GM12878 (cell line): ENCODE results near the gene FSTL4. TPM values are rescaled to one million over a fixed set of nuclear protein-coding genes. Genes with fewer than 3 reads are reported as not detected.
"Not testable (repeated sequence)": the region's sequence is repeated elsewhere in the genome, so short reads cannot be mapped to it uniquely, and the experiment has no call there.

Source experiments
- ATAC-seq: fragments of 200-7000 bp; cut with Tn5 transposase; 3 replicates; pipeline ENCODE4 v1.9.1; 2020; ENCODE audit warnings: mild to moderate bottlenecking, moderate library complexity
- BruUV-seq: library from RNA; stranded (reverse); fragments of 400-500 nt; replicated peaks from 2 replicates; lab custom pipeline; 2021; lab: Mats Ljungman, UMichigan
- CTCF ChIA-PET: fragments of 300-600 bp; sonication (Branson Sonifier 250); formaldehyde crosslinking; extraction: SDS; loops from one replicate; lab custom pipeline; 2021; ENCODE audit warnings: inconsistent platforms; lab: Yijun Ruan, JAX
- POLR2A ChIA-PET: fragments of 350-600 bp; formaldehyde crosslinking; extraction: SDS; loops from one replicate; lab custom pipeline; 2021; ENCODE audit warnings: inconsistent platforms; lab: Charles Lee
- RAD21 ChIA-PET: fragments of 300-600 bp; sonication (Branson Sonifier 250); formaldehyde crosslinking; loops from one replicate; lab custom pipeline; 2023; ENCODE audit warnings: antibody characterized with exemption; ENCODE audit not compliant: unreplicated experiment; lab: Charles Lee
- SMC1A ChIA-PET: fragments of 300-600 bp; sonication (Branson Sonifier 250); formaldehyde crosslinking; loops from one replicate; lab custom pipeline; 2023; ENCODE audit not compliant: unreplicated experiment, uncharacterized antibody; lab: Charles Lee
- DNase-seq: peaks from one replicate; pipeline ENCODE4 v3.0.0-alpha.2; 2011; ENCODE audit warnings: low read depth, low spot score
- FAIRE-seq: peaks from 3 replicates; lab custom pipeline; 2011; peaks lifted over from hg19 to GRCh38; lab: Jason Lieb, UNC
- H2AFZ ChIP-seq: 2 replicates; pipeline ENCODE4 v1.6.0; 2011; ENCODE audit warnings: low read depth, low read length, control low read depth; ENCODE audit not compliant: control insufficient read depth
- H3K27ac ChIP-seq: 2 replicates; pipeline ENCODE4 v1.5.1; 2011; ENCODE audit warnings: control low read depth; ENCODE audit not compliant: control insufficient read depth, insufficient read depth
- H3K27me3 ChIP-seq, 2 experiments: replicated peaks in 1 of 2; 2 replicates each; pipeline versions ENCODE4 v1.6.0 to v1.6.1; 2011; ENCODE audit warnings: low read length in 1 of 2; ENCODE audit not compliant: control insufficient read depth in 2 of 2, insufficient read depth in 2 of 2
- H3K36me3 ChIP-seq, 2 experiments: 2 replicates each; pipeline ENCODE4 v1.5.1; 2011; ENCODE audit warnings: low read length in 1 of 2; ENCODE audit not compliant: control insufficient read depth in 2 of 2, insufficient read depth in 2 of 2
- H3K4me1 ChIP-seq: 2 replicates; pipeline ENCODE4 v1.6.1; 2011; ENCODE audit warnings: mild to moderate bottlenecking, low read length, moderate library complexity, mixed read lengths; ENCODE audit not compliant: control insufficient read depth, insufficient read depth
- H3K4me2 ChIP-seq: 2 replicates; pipeline ENCODE4 v1.6.0; 2011; ENCODE audit warnings: control low read depth; ENCODE audit not compliant: control insufficient read depth, insufficient read depth
- H3K4me3 ChIP-seq: fragments of 200-600 bp; sonication (generic); 2 replicates; pipeline ENCODE4 v1.5.1; 2016
- H3K79me2 ChIP-seq: 2 replicates; pipeline ENCODE4 v1.6.0; 2011; ENCODE audit warnings: low read length; ENCODE audit not compliant: control insufficient read depth, insufficient read depth
- H3K9ac ChIP-seq: 2 replicates; pipeline ENCODE4 v1.8.0; 2011; ENCODE audit warnings: low read length, control low read depth, mixed read lengths; ENCODE audit not compliant: control insufficient read depth, insufficient read depth
- H3K9me3 ChIP-seq: replicated peaks from 3 replicates; pipeline ENCODE4 v1.5.1; 2011; ENCODE audit warnings: mild to moderate bottlenecking, low read length; ENCODE audit not compliant: control insufficient read depth, insufficient read depth
- H4K20me1 ChIP-seq: 2 replicates; pipeline ENCODE4 v1.6.0; 2011; ENCODE audit not compliant: control insufficient read depth, insufficient read depth
- EP300 ChIP-seq, 2 experiments: fragments of 150-350 bp in 1 of 2; IDR thresholded peaks; 2 replicates each; pipeline ENCODE4 v1.6.1; 2011 to 2012; ENCODE audit warnings: low read depth in 2 of 2, low read length in 2 of 2, borderline replicate concordance in 1 of 2, improper control_type of control experiment in 1 of 2, inconsistent platforms in 1 of 2; ENCODE audit not compliant: control insufficient read depth in 1 of 2
- HCFC1 ChIP-seq: fragments of 150-350 bp; IDR thresholded peaks from 2 replicates; pipeline ENCODE4 v1.6.1; 2014; ENCODE audit warnings: low read length
- KDM1A ChIP-seq: fragments of 200-600 bp; sonication (generic); IDR thresholded peaks from 2 replicates; pipeline ENCODE4 v1.6.1; 2016; ENCODE audit warnings: borderline replicate concordance
- NRF1 ChIP-seq: conservative IDR thresholded peaks from 2 replicates; pipeline ENCODE4 v1.6.1; 2011; ENCODE audit warnings: mild to moderate bottlenecking, low read depth, low read length, improper control_type of control experiment
- RFX5 ChIP-seq: IDR thresholded peaks from 2 replicates; pipeline ENCODE4 v1.6.1; 2011; ENCODE audit warnings: low read depth, low read length, improper control_type of control experiment
- SP1 ChIP-seq: IDR thresholded peaks from one replicate; pipeline ENCODE4 v1.6.1; 2011; ENCODE audit warnings: low read depth, low read length
- SREBF1 ChIP-seq: IDR thresholded peaks from 2 replicates; pipeline ENCODE4 v1.6.1; 2012; ENCODE audit warnings: mild to moderate bottlenecking, low read length
- ZNF274 ChIP-seq: IDR thresholded peaks from one replicate; pipeline ENCODE4 v1.8.0; 2011; ENCODE audit not compliant: insufficient read length, insufficient read depth
- WGBS: methylation state at CpG from one replicate; pipeline ENCODE4 v1.1.6; 2016; ENCODE audit warnings: low lambda C conversion rate; ENCODE audit not compliant: insufficient replicate concordance, insufficient coverage; ENCODE audit errors: missing lambda C conversion rate; 5-methylcytosine and 5-hydroxymethylcytosine counted together
- in situ Hi-C: fragments of 300-500 bp; cut with MboI; formaldehyde crosslinking; loops from 9 replicates; pipeline ENCODE4 v1.14.3; 2018; ENCODE audit warnings: mixed read lengths
- intact Hi-C: fragments of 100-400 bp; cut with micrococcal nuclease; formaldehyde crosslinking; loops from one replicate; pipeline ENCODE4 v1.14.2; 2022; ENCODE audit not compliant: unreplicated experiment
- polyA plus RNA-seq, 11 experiments: library from polyadenylated mRNA; depleted of rRNA in 4 of 11; unstranded in 6 of 11; stranded (reverse) in 5 of 11; fragments of >200 nt; fragmentation: Nextera tagmentation in 4 of 11; fragmentation: Illumina TruSeq in 1 of 11; extraction: Ambion mirVana in 4 of 11; extraction: Trizol in 1 of 11; gene quantifications; 1 replicate in 1 of 11; 2 replicates in 10 of 11; pipeline versions ENCODE4 v1.2.1 to v1.2.3, GENCODE V29; 2011 to 2016; ENCODE audit warnings: inconsistent platforms in 2 of 11, missing spikeins in 2 of 11, low read depth in 1 of 11
- total RNA-seq, 4 experiments: library from RNA; depleted of rRNA in 3 of 4; stranded (reverse); fragments of >200 nt in 3 of 4; fragmentation: Illumina TruSeq in 1 of 4; extraction: Trizol in 1 of 4; gene quantifications; 2 replicates each; pipeline versions ENCODE4 v1.2.1 to v1.2.3, GENCODE V29; 2013 to 2021
- TF ChIP-seq, protein P1 (sequence below): fragments of 450-650 bp; IDR thresholded peaks from 2 replicates; pipeline ENCODE4 v1.6.1; 2017; ENCODE audit warnings: antibody characterized with exemption, mild to moderate bottlenecking, moderate library complexity

The FSTL4 gene
- total and polyA plus RNA-seq, 10 of the 15 experiments (the other 5 are each of a cell fraction or from before 2014, with no cell fraction given), result 0.01 to 0.79 (median 0.21) TPM; not detected in 6

- RAD21 ChIA-PET, result no interaction called here
- intact Hi-C loops, result no loop called here
Observed at GRCh38 chr5:133538718-133539117, 73.6 kb downstream of the FSTL4 start.

GRCh38 chr5:133535241-133535929, 77.0 kb downstream of the FSTL4 start:
- WGBS, result 52% methylated on average over 13 of the region's 13 CpGs
- H3K27ac ChIP-seq, H3K9ac ChIP-seq, DNase-seq, ATAC-seq, H3K4me3 ChIP-seq, H3K79me2 ChIP-seq, H2AFZ ChIP-seq, H3K36me3 ChIP-seq, FAIRE-seq, BruUV-seq, H3K27me3 ChIP-seq, H3K4me1 ChIP-seq, H4K20me1 ChIP-seq, H3K4me2 ChIP-seq, POLR2A ChIA-PET, in situ Hi-C loops, H3K9me3 ChIP-seq, intact Hi-C loops: not testable (repeated sequence)
- ChIA-PET SMC1A (interaction anchor here (1.6 kb wide), 1 partner anchor 53 kb away, joined by 3 read pairs; no protein-coding TSS in a partner anchor), CTCF (interaction anchor here (0.7 kb wide), 1 partner anchor 16 kb away, joined by 3 read pairs; no protein-coding TSS in a partner anchor), RAD21 (interaction anchor here (0.6 kb wide), 1 partner anchor 125 kb away, joined by 3 read pairs; no protein-coding TSS in a partner anchor)

More at GRCh38 chr5:133538718-133539117, 73.6 kb downstream of the FSTL4 start:
- SMC1A ChIA-PET, result no interaction called here
- FAIRE-seq, result no peak
- BruUV-seq, result no TSS peak
- H3K4me2 ChIP-seq, result no peak overlapping the region
- no peaks in the 10 kb centered on the region for H3K36me3 ChIP-seq
- POLR2A ChIA-PET, result no interaction called here
- H3K9ac ChIP-seq, result no peak overlapping the region
- no peak overlapping the region for H3K4me3 ChIP-seq
- WGBS, result 24% methylated on average over 7 of the region's 7 CpGs
- TF ChIP-seq NRF1 (no peak), KDM1A (no peak), SP1 (no peak), SREBF1 (no peak), EP300 (IDR thresholded peaks at IDR 0.05; ENCODE audit: borderline replicate concordance in 1 of 2, control insufficient read depth in 1 of 2, low read depth in 2 of 2, low read length in 2 of 2) (no peak), ZNF274 (no peak), HCFC1 (no peak), RFX5 (no peak)
- TF ChIP-seq, protein P1, sequence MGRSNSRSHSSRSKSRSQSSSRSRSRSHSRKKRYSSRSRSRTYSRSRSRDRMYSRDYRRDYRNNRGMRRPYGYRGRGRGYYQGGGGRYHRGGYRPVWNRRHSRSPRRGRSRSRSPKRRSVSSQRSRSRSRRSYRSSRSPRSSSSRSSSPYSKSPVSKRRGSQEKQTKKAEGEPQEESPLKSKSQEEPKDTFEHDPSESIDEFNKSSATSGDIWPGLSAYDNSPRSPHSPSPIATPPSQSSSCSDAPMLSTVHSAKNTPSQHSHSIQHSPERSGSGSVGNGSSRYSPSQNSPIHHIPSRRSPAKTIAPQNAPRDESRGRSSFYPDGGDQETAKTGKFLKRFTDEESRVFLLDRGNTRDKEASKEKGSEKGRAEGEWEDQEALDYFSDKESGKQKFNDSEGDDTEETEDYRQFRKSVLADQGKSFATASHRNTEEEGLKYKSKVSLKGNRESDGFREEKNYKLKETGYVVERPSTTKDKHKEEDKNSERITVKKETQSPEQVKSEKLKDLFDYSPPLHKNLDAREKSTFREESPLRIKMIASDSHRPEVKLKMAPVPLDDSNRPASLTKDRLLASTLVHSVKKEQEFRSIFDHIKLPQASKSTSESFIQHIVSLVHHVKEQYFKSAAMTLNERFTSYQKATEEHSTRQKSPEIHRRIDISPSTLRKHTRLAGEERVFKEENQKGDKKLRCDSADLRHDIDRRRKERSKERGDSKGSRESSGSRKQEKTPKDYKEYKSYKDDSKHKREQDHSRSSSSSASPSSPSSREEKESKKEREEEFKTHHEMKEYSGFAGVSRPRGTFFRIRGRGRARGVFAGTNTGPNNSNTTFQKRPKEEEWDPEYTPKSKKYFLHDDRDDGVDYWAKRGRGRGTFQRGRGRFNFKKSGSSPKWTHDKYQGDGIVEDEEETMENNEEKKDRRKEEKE, result no peak
- TF ChIP-seq, all 136 proteins: peak for 0
- Histone ChIP-seq H3K27me3 (no peaks in the 10 kb centered on the region), H4K20me1 (no peaks in the 10 kb centered on the region), H3K4me1 (no peaks in the 10 kb centered on the region), H3K9me3 (no peaks in the 10 kb centered on the region), H3K79me2 (no peaks in the 10 kb centered on the region), H2AFZ (no peak overlapping the region), H3K27ac (no peak overlapping the region)
- CTCF ChIA-PET, result interaction anchor here (1.4 kb wide), 1 partner anchor 115 kb away, joined by 3 read pairs; no protein-coding TSS in a partner anchor
- DNase-seq, result no peak
- no peak for ATAC-seq
- in situ Hi-C loops, result no loop called here
